ENCODE data around the gene MOV10L1.

- TF ChIP-seq CTCF (IDR thresholded peaks at IDR 0.05) (no peak), POLR2AphosphoS5 (IDR thresholded peaks at IDR 0.05) (no peak), POLR2A (IDR thresholded peaks at IDR 0.05) (no peak)
Measured at GRCh38 chr22:50145721-50146438, 56.1 kb downstream of the MOV10L1 start.
